Endometrium (tissue), 2 donors: ENCODE data around the gene BCL2L12.

Source experiments
- FAIRE-seq: peaks from 2 replicates; lab custom pipeline; 2012; peaks lifted over from hg19 to GRCh38; lab: Jason Lieb, UNC
- donor health status: control.
- donor health status: control.

The BCL2L12 gene

DNA sequence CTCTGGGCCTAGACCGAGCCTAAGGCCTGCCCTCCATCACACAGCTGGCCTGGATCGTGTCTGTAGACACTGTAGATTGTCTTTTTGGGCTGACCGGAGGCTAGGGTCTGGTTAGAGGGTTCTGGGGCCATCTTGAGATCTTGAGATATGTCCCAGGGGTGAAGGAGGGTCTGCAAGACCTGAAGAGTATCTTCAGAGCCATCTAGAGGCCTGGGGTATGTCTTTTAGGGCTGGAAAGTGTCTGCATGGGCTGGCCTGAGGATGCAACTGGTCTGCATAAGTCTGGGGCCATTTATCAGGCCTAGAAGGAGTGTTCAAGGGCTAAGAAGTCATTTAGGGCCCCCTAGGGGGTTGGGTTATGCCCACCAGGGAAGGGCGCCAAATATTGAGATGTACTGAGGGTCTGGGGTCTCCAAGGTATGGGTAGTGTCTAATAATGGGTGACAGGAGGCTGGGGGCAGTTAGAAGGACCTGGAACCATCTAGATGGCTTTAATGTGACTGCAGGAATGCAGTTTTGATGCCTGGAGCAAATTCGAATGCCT is 23.2 kb upstream of the BCL2L12 start:
- no peak for FAIRE-seq

DNA sequence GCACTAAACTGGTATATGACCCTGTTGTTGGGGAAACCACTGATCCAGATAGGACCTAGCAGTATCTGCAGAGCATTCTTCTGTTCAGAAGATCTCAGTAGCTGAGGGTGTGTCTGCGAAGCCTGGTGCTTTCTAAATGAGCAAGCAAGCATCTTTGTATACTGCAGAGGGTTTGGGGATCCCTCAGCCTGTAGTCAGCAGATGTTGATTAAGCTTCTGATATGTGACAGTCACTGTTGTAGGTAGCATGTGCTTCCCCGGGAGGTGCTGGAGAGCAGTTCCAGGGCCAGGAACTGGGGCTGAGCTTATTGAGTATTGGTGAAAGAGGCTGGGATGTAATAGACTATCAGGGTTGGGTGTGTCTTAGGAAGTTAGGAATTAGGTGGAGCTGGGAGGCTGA is 22.3 kb upstream of the BCL2L12 start:
- FAIRE-seq: no peak

DNA sequence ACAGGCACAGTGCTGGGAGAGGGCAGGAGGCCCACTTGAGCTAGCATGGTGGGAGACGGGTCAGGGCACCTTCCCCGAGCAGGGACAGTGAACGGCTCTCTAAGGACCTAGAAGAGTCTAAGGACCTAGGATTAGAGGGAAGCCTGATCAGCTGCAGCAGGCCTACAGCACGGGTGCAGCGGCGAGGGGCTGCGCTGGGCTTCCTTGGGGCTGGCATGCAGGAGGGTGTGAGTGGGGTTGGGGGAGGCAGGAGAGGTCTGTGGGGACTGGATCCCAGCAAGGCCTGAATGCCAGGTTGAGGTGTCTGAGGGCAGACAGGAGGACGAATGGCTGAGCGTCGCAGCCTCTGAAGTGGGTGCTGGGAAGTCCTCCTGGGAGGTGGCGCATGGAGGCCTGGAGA is 20.1 kb upstream of the BCL2L12 start:
- FAIRE-seq: no peak

DNA sequence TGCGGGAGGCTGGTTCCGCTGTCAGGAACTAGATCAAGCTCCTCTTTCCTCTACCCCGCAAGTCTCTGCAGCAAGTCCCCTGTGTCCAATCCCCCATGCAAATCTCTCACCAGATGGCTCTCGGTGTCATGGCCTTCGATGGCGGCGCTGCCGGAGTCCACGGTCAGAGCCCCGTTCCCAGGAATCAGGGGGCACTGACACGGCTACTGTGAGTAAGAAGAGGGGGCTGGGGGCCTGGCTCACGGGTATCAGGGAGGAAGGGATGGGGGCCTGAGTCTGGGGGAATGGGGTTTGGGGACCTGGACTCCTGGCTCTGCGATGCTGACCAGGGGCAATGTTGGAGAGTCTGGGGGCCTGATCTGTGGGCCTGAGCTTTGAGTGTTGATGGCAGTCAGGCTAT is 19.7 kb upstream of the BCL2L12 start:
- no peak for FAIRE-seq

DNA sequence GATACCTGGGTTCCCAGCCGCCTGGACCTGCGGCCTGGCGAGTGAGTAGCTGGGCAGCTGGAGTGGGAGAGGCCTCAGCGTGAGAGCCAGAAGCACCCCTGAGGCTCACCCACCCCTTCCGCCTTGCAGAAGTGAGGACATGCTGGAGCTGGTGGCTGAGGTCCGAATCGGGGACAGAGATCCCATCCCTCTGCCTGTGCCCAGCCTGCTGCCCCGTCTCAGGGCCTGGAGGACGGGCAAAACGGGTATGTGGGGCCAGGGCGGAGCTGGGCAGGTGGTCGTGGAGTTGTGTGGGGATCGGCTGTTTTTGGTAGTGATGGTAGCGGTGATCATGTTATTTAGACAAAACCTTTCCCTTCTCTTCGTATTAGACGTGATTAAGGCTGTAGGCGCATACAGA is 19.1 kb upstream of the BCL2L12 start:
- FAIRE-seq: no peak

DNA sequence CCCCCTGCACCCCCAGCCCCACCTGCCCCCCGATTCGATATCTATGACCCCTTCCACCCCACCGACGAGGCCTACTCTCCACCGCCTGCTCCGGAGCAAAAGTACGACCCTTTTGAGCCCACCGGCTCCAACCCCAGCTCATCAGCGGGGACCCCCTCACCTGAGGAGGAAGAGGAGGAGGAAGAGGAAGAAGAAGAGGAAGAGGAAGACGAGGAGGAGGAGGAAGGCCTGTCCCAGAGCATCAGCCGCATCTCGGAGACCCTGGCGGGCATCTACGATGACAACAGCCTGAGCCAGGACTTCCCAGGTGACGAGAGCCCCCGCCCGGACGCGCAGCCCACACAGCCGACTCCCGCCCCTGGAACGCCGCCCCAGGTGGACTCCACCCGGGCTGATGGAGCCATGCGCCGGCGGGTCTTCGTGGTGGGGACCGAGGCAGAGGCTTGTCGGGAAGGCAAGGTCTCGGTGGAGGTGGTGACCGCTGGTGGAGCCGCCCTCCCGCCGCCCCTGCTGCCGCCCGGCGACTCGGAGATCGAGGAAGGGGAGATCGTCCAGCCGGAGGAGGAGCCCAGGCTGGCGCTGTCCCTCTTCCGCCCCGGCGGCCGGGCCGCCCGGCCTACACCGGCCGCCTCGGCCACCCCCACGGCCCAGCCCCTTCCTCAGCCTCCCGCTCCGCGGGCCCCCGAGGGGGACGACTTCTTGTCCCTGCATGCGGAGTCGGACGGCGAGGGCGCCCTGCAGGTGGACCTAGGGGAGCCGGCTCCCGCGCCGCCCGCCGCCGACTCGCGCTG is 14.5 kb upstream of the BCL2L12 start:
- no peak for FAIRE-seq

DNA sequence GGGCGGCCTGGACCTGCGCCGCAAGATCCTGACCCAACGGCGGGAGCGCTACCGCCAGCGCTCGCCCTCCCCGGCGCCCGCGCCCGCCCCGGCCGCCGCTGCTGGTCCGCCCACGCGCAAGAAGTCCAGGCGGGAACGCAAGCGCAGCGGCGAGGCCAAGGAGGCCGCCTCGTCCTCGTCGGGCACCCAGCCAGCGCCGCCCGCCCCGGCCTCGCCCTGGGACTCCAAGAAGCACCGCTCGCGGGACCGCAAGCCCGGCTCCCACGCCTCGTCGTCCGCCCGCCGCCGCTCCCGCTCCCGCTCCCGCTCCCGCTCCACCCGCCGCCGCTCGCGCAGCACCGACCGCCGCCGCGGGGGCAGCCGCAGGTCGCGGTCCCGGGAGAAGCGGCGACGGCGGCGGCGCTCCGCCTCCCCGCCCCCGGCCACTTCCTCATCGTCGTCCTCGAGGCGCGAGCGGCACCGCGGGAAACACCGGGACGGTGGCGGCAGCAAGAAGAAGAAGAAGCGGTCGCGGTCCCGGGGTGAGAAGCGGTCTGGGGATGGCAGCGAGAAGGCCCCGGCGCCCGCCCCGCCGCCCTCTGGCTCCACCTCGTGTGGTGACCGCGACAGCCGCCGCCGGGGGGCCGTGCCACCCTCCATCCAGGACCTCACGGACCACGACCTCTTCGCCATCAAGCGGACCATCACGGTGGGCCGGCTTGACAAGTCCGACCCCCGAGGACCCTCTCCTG is 13.7 kb upstream of the BCL2L12 start:
- FAIRE-seq: no peak

DNA sequence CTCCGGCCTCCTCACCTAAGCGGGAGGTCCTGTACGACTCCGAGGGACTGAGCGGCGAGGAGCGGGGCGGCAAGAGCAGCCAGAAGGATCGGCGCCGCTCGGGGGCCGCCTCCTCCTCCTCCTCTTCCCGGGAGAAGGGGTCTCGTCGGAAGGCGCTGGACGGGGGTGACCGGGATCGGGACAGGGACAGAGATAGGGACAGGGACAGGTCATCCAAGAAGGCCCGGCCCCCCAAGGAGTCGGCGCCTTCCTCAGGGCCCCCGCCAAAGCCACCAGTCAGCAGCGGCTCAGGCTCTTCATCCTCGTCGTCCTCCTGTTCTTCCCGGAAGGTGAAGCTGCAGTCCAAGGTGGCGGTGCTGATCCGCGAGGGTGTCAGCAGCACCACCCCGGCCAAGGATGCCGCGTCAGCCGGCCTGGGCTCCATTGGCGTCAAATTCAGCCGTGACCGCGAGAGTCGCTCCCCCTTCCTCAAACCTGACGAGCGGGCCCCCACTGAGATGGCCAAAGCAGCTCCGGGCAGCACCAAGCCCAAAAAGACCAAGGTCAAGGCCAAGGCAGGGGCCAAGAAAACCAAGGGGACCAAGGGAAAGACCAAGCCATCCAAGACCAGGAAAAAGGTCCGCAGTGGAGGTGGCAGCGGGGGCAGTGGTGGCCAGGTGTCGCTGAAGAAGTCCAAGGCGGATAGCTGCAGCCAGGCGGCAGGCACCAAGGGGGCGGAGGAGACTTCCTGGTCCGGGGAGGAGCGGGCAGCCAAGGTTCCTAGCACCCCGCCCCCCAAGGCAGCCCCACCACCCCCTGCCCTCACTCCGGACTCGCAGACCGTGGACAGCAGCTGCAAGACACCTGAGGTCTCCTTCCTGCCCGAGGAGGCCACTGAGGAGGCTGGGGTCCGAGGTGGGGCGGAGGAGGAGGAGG is 12.9 kb upstream of the BCL2L12 start:
- FAIRE-seq: no peak

DNA sequence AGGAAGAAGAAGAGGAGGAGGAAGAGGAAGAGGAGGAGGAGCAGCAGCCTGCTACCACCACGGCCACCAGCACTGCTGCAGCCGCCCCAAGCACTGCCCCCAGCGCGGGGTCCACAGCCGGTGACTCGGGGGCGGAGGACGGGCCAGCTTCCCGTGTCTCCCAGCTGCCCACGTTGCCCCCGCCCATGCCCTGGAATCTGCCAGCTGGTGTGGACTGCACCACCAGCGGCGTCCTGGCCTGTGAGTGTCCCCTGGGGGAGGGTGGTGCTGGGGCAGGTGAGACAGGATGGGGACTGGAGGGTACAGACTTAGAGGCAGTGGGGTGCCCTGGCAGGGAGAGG is 12.3 kb upstream of the BCL2L12 start:
- no peak for FAIRE-seq

DNA sequence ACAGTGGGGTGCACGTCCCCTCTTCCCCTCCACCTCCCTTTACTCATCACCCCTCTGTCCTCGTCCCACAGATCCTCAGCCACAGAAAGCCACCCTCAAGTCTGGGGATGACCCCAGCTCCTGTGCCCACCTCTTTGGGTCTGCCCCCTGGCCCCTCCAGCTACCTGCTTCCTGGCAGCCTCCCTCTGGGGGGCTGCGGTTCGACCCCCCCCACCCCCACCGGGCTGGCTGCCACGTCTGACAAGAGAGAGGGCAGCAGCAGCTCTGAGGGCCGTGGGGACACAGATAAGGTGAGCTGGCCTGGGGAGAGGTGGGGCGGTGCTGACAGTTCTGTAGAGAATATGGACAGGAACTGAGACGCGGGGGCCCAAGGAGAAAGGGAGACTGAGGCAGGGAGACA is 11.2 kb upstream of the BCL2L12 start:
- FAIRE-seq: no peak

DNA sequence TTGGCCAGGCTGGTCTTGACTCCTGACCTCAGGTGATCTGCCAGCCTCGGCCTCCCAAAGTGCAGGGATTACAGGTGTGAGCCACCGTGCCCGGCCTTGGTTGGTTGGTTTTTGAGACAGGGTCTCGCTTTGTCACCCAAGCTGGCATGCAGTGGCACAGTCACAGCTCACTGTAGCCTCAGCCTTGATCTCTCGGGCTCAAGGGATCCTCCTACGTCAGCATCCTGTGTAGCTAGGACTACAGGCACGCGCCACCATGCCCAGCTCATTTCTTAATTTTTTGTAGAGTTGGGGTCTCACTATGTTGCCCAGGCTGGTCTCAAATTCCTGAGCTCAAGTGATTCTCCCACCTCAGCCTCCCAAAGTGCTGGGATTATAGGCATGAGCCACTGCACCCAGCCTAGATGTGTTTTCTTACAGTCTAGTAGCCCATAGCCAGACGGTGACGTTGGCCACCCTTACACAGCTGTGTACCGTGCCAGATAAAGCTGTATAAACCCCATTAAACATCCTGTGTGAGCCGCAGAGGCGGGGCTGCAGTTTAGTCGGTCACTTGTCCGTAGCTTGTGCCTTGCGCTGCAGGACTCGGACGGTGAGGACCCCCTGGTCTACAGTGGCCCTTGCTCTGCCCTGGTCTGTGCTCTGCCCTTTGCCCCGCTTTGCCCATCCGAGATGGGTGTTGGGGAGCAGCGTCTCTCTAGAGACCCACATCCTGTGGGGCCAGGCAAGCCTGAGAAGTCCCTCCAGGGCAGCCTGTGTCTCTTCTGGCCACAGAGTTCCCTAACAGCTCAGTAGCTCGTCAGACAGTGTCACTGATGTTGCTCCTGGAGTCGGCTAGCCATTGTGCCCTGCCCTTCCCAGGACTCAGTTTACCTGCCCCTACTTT is 9.9 kb upstream of the BCL2L12 start:
- FAIRE-seq: no peak

DNA sequence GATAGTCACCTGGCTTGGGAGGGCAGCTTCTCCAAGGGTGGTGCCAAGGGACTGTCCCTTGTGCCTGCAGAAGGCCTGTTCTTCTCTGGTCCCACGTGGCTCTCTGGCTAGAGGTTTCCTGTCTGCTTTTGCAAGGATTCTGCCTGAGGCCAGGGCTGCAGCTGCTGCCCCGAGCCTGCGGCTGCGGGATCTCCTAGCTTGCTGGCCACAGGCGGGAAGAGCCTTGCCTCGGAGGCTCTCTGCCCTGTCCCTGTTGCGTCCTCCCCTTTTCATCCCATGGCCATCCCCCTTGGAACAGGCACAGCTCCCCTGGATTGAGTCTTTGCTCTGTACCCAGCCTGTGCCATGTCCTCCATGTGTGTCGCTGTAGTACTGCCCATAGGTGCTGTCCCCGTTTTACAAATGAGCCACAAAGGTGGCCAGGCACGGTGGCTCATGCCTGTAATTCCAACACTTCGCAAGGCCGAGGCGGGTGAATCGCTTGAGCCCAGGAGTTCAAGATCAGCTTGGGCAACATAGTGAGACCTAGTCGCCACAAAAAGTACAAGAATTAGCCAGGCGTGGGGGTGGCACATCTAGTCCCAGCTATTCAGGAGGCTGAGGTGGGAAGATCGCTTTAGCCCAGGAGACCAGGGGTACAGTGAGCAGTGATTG is 9.2 kb upstream of the BCL2L12 start:
- no peak for FAIRE-seq

DNA sequence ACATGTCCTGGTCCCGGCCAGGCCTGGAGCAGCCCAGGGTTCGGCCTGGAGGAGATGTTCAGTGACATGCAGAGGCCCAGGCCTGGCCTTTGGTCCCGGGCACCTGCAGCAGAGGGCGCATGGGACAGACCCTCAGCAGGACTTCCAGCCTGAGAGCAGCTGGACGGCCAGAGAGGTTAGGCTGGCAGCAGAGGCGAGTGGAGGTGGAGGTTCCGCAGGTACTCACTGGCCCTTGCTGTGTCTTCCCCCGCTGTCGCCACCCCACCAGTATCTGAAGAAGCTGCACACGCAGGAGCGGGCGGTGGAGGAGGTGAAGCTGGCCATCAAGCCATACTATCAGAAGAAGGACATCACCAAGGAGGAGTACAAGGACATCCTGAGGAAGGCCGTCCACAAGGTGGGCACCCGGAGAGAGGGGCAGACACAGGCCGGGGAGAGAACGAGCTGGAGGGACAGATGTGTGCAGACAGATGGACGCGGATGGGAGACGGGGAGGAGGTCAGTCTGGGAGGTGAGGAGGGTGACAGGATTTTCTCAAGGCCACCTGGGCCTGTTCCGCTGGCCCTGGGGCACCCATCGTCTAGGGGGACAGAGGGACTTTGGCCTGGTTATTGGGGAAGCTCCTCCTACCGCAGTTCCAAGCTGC is 8.1 kb upstream of the BCL2L12 start:
- no peak for FAIRE-seq

DNA sequence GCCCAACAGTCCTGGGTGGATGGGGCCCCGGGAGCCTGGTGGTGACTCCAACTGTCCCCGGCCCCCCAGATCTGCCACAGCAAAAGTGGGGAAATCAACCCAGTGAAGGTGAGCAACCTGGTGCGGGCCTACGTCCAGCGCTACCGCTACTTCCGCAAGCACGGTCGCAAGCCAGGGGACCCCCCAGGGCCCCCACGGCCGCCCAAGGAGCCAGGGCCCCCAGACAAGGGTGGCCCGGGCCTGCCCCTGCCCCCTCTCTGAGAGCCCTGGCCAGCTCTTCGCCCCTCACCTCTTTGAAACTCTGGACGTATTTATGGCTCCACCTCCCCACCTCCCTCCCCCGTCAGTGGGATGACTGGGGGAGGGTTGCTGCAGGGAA is 7.6 kb upstream of the BCL2L12 start:
- no peak for FAIRE-seq

DNA sequence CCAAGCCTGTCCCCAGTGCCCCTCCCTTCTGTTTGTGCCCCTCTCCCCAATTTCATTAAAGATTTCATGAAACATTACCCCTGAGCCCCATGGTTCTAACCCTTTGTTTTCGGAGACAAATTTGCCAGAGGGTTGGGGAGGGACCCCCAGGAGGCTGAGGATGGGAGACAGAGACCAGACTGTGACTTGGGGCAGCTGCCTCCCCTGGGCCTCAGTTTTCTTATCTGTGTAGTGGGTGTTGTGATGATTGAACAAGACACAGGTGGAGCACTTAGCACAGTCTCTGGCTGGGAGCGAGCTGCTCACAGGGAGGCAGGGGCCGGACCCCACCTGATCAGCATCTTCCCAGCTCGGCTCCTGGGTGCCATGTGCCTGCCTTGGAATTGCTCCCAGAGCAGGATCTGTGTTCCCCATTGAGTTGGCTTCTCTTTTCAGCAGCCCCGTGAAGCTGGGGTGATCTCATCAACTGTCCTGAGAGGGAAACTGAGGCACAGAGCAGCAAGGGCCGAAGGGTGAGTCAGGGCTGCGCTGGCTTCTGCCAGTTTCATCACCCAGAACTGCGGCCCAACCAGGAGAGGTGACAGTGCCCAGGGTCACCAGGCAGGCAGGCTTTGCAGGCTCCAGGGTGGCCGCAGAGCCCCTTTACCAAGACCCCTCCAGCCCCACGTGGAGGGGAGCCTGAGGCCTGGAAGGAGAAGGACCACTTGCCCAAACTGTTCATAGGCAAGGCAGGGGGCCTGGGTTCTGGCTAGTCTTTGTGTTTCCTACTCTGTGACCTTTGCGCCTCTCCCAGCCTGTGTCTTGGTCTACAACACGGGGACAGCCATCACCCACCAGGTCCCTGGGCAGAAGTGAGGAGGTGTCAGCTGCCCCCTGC is 6.9 kb upstream of the BCL2L12 start:
- FAIRE-seq: no peak

DNA sequence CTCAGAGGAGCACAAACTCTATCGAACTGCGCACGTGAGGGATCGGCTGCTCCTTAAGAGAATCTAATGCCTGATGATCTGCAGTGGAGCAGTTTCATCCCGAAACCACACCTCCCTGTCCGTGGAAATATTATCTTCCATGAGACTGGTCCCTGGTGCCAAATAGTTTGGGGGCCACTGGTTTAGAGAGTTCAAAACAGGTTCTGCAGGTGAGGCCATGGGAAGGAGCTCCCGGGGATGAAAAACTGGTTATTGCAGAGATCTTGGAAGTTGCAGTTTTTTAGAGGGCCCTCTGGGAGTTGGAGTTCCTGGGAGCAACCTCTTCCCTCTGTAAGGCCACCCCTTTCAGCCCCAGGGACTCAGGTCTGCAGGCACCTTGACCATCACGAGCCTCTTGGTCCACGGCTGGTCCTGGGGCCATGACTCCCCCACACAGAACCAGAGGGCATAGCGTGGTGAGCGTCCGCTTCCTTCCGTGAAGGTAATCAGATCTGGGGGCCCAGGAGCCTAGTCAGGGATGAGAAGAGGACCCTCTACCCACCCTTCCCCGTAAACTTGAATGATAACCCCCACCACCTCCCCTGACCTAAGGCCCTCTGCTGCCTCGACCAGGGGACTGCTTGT is 5.3 kb upstream of the BCL2L12 start:
- FAIRE-seq: no peak

DNA sequence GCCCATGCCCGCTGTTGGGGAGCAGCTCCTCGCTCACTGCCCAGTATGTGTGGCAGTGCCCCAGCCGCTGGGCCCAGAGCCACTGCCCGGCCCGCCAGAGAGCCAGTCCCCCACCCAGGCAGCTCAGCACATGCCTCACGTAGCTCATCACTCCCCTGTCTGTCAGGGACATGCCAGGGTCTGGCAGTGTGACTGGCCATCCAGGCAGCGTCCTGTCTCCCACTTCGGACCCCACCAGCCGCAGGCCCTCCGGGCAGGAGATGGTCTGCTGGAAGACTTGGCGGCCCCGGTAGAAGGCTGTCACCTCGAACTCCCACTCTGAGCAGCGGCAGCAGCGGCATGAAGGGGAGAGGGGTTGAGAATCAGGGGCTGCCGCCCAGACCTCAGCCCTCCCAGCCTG is 3.7 kb upstream of the BCL2L12 start:
- no peak for FAIRE-seq

DNA sequence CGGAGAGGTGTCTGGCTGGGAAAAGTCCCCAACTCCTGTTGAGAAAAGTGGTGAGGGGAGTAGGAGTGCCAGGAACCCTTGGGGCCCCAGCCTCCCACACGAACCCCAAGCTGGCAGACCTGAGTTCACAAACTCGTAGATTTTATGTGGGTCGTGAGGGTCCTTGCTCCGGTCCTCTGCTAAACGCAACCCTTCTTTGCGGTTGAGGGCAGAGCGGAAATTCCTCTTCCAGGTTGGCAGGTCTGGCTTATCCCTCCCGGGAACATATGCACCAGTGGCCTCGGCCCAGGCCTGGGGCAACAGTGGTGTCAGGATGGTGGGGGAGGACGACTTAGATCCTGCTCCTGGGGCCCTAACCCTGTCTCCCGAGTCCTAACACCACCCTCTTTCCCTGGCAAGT is 2.5 kb upstream of the BCL2L12 start:
- FAIRE-seq: no peak
